Measurements from ENCODE around the gene BRMS1L.

DNA sequence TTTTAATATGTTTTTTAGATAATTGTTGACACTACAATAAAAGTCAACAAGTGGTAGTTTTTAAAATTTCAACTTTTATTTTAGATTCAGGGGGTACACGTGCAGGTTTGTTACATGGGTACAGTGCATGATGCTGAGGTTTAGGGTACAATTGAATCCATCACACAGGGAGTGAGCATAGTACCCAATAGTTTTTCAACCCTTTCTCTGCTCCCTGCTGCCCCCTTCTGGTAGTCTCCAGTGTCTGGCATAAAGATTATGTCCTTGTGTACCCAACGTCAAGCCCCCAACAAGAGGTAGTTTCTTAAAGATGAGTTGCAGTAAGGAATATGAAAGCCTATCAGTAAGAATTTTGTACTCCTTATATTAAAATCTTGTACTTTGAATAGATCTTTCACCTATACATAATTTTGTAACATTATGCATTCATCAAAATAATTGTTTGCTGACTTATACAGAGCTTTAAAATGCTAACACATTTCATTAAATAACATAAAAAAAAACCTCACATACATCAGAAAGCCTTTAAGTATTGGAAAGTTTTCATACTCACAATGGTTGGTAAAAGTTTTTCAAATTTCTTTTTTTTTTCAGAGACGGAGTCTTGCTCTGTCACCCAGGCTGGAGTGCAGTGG lies 11.7 kb upstream of the BRMS1L start:
- TF ChIP-seq BHLHE40 (IDR thresholded peaks at IDR 0.05; ENCODE audit: low read depth, low read length) (no peak), POLR2A (IDR thresholded peaks at IDR 0.05; ENCODE audit: low read depth, low read length) (no peak), MAFK (IDR thresholded peaks at IDR 0.05; ENCODE audit: low read depth, low read length) (no peak), FOS (IDR thresholded peaks at IDR 0.05; ENCODE audit: low read depth, low read length) (no peak), RAD21 (IDR thresholded peaks at IDR 0.05; ENCODE audit: low read length) (peak; percentile 33; the same call in 1 of the 2 replicates), CHD1 (IDR thresholded peaks at IDR 0.05; ENCODE audit: low read depth, low read length) (no peak), MAZ (IDR thresholded peaks at IDR 0.05; ENCODE audit: borderline replicate concordance, low read depth, low read length) (no peak), SMC3 (IDR thresholded peaks at IDR 0.05; ENCODE audit: low read depth, low read length) (peak; percentile 28; the same call in 1 of the 2 replicates)
- TF ChIP-seq, protein P1, sequence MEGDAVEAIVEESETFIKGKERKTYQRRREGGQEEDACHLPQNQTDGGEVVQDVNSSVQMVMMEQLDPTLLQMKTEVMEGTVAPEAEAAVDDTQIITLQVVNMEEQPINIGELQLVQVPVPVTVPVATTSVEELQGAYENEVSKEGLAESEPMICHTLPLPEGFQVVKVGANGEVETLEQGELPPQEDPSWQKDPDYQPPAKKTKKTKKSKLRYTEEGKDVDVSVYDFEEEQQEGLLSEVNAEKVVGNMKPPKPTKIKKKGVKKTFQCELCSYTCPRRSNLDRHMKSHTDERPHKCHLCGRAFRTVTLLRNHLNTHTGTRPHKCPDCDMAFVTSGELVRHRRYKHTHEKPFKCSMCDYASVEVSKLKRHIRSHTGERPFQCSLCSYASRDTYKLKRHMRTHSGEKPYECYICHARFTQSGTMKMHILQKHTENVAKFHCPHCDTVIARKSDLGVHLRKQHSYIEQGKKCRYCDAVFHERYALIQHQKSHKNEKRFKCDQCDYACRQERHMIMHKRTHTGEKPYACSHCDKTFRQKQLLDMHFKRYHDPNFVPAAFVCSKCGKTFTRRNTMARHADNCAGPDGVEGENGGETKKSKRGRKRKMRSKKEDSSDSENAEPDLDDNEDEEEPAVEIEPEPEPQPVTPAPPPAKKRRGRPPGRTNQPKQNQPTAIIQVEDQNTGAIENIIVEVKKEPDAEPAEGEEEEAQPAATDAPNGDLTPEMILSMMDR (conservative IDR thresholded peaks at IDR 0.05; ENCODE audit: low read depth, low read length), result peak; percentile 64
- TF ChIP-seq, protein P2, sequence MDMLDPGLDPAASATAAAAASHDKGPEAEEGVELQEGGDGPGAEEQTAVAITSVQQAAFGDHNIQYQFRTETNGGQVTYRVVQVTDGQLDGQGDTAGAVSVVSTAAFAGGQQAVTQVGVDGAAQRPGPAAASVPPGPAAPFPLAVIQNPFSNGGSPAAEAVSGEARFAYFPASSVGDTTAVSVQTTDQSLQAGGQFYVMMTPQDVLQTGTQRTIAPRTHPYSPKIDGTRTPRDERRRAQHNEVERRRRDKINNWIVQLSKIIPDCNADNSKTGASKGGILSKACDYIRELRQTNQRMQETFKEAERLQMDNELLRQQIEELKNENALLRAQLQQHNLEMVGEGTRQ (IDR thresholded peaks at IDR 0.05; ENCODE audit: low read depth, low read length), result no peak
- TF ChIP-seq, protein P3, sequence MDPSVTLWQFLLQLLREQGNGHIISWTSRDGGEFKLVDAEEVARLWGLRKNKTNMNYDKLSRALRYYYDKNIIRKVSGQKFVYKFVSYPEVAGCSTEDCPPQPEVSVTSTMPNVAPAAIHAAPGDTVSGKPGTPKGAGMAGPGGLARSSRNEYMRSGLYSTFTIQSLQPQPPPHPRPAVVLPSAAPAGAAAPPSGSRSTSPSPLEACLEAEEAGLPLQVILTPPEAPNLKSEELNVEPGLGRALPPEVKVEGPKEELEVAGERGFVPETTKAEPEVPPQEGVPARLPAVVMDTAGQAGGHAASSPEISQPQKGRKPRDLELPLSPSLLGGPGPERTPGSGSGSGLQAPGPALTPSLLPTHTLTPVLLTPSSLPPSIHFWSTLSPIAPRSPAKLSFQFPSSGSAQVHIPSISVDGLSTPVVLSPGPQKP (IDR thresholded peaks at IDR 0.05; ENCODE audit: borderline replicate concordance, low read depth, low read length), result no peak

Data from IMR-90 (cell line).